Vagina (tissue), 2 donors: Measurements from ENCODE around the gene CDK7.

Source experiments
- POLR2AphosphoS5 ChIP-seq, 2 donors: sonication (generic); formaldehyde crosslinking; IDR thresholded peaks; one replicate each; pipeline ENCODE4 v1.9.0; 2017; ENCODE audit warnings: antibody characterized with exemption in 2 of 2, mild to moderate bottlenecking in 2 of 2, low read depth in 1 of 2; ENCODE audit not compliant: insufficient read depth in 1 of 2
- TF ChIP-seq, protein P1 (sequence below), 3 experiments: fragments of 450-650 bp in 2 of 3; fragments of 200-600 bp in 1 of 3; sonication (generic) in 1 of 3; IDR thresholded peaks; one replicate each; pipeline ENCODE4 v1.5.1; 2017 to 2019; ENCODE audit warnings: antibody characterized with exemption in 3 of 3, mild to moderate bottlenecking in 2 of 3, moderate library complexity in 2 of 3

- TF ChIP-seq, protein P1, sequence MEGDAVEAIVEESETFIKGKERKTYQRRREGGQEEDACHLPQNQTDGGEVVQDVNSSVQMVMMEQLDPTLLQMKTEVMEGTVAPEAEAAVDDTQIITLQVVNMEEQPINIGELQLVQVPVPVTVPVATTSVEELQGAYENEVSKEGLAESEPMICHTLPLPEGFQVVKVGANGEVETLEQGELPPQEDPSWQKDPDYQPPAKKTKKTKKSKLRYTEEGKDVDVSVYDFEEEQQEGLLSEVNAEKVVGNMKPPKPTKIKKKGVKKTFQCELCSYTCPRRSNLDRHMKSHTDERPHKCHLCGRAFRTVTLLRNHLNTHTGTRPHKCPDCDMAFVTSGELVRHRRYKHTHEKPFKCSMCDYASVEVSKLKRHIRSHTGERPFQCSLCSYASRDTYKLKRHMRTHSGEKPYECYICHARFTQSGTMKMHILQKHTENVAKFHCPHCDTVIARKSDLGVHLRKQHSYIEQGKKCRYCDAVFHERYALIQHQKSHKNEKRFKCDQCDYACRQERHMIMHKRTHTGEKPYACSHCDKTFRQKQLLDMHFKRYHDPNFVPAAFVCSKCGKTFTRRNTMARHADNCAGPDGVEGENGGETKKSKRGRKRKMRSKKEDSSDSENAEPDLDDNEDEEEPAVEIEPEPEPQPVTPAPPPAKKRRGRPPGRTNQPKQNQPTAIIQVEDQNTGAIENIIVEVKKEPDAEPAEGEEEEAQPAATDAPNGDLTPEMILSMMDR (IDR thresholded peaks at IDR 0.05): no peak
- TF ChIP-seq POLR2AphosphoS5 (IDR thresholded peaks at IDR 0.05; ENCODE audit: insufficient read depth in 1 of 2, low read depth in 1 of 2): no peak
Observed at GRCh38 chr5:69217151-69217511, 17.6 kb upstream of the CDK7 start.
